ENCODE results near the gene NPRL2.

Gene NPRL2

GRCh38 chr3:50350527-50351322, at the start of gene NPRL2, which contains the start of gene CYB561D2:
NPRL2 (minus strand) TSS chr3:50350775; CDS start chr3:50350652, 123 bp downstream.
CYB561D2 (plus strand) TSS chr3:50350862; CDS start chr3:50351434, 572 bp downstream.
- peak; percentile 99 for DNase-seq (ENCODE audit: low read depth in 1 of 2, low spot score in 1 of 2)

DNA sequence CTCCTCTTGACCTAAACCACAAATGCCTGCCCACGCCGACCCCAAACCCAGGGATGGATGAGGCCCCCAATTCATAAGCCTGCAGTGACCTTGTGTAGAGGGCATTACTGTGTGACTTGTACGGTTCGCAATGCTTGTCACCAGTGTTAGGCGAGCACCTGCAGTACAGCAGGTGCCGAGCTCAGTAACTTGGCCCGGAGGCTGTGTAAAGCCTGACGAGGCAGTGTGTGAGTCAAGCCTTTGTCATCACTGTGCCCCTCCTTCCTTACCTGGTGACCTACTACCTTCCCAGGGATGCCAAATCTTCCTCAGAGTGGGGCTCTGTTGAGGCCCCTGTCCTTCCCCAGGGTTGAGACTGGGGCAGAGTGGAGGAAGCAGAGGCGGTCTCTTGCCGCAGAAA, 45.9 kb upstream of the NPRL2 start:
- no peak for DNase-seq (ENCODE audit: low read depth in 1 of 2, low spot score in 1 of 2)

GRCh38 chr3:50395070-50395860, 44.7 kb upstream of the NPRL2 start:
- DNase-seq (ENCODE audit: low read depth in 1 of 2, low spot score in 1 of 2) = no peak

GRCh38 chr3:50393061-50393460, 42.5 kb upstream of the NPRL2 start:
- DNase-seq (ENCODE audit: low read depth in 1 of 2, low spot score in 1 of 2) = no peak

GRCh38 chr3:50392101-50392715, 41.6 kb upstream of the NPRL2 start:
- no peak for DNase-seq (ENCODE audit: low read depth in 1 of 2, low spot score in 1 of 2)

DNA sequence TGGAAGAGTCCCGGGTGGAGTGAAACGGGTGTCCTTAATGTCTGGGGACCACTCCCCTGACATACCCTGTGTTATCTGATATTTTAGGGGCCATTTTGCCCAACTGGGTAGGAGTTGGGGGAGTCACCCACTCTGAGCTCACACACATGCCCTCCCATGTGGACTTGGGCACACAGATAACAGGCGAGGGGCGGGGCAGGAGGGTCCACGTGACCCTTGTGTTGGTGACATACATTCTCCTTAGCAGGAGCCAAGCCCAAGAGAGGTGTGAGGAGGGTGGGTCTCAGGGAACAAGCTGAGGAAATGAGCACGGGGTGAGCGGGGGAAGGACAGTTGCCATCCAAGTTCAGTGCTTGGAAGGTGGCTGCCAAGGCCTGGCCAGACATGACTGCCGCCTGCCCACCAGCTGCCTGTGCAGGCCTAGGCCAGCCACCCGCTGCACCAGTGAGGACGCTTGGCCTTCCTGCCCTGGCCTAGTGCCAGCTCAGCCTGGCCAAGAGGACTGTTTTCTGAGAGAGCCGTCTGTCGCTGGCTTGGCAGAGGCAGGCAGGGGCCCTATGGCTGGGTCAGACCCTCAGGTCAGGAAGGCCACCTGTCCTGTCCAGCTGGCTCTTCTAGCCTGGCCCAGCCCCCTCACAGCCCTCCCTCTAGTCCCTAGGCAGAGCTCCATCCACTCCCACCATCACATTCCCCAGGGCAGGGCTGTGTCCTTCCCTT, 40.1 kb upstream of the NPRL2 start:
- DNase-seq (ENCODE audit: low read depth in 1 of 2, low spot score in 1 of 2) = no peak

DNA sequence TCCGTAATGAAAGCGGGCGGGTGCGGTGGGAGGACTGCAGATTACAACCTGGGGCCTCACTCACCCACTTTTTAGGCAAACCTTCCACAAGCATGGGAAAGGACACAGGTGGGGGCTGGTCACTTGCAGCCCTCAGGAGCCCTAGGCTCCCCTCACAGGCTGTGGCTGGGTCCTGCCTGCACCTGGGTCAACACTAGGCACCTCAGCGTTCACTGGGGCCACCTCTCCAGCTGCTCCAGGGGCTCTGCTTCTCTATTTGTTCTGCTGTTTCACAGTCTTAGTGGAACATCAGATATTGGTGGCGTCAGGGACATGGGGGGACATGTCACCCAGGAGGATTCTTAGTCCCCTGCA, 38.8 kb upstream of the NPRL2 start:
- DNase-seq (ENCODE audit: low read depth in 1 of 2, low spot score in 1 of 2) = no peak

DNA sequence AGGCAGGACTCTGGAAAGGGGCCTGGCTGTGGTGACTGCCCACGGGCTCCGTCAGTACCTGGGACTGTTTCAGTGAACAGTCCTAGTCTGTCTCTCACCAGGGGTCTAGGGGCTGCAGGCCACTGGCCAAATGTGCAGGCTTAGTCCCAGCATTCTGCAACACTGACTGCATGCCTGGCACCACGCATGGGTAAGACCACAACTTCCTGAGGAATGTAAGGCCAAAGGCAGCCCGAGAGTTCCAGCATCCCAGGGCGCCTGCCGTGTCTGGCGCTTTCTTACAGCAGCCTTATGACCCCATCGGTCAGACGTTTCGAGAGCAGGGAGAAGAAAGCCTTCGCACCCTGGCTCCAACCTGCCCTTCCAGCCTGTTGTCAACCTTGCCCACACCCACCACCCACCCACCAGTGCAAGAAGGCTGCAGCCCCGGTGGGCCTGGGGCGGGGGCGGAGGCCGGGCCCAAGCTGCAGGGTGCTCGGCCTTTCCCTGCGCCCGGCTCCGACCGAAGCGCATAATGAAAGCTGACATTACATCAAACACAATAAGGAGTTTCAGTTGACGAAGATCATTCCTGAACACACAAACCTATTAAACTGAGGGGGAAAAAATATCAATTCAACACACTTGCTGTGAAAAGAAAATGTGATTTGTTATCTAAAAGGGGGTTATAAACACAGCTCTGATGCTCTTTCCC, 38.3 kb upstream of the NPRL2 start:
- no peak for DNase-seq (ENCODE audit: low read depth in 1 of 2, low spot score in 1 of 2)

DNA sequence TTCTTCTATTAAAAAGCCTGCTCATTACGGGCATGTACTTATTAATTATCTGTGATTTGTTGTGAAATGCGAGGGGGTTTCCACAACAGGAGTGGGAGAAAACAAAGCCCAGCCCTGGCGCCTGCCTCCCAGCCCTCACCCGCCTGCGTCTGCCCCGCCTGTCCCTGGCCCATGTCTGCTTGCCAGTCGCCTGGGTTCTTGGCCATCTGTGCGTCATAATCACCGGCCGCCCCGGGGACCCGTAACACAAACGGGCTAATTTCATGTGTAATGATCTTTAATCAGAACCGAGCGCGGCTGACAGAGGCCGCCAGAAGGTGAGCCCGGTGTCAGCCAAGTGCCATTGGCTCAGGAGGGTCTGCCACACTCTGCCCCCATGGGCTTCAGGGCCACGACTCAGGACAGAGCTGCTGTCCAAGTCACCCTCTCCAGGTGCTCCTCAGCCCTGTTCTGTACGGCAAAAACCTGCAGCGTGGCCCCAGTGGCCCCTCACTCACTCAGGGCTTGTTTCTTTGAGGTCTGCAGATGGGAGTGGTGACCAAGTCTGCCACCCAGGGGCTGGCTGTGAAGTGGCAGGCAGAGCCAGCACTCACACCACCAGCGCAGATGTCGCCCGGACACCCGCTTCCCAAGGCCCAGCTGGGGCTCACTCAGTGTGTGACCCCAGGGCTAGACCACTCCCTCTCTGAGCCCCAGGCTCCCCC, 37.6 kb upstream of the NPRL2 start:
- DNase-seq (ENCODE audit: low read depth in 1 of 2, low spot score in 1 of 2) = no peak

GRCh38 chr3:50385754-50386153, 35.2 kb upstream of the NPRL2 start:
- no peak for DNase-seq (ENCODE audit: low read depth in 1 of 2, low spot score in 1 of 2)

- no peak for DNase-seq (ENCODE audit: low read depth in 1 of 2, low spot score in 1 of 2)
Observed at GRCh38 chr3:50383750-50384149, 33.2 kb upstream of the NPRL2 start.

GRCh38 chr3:50382722-50383121, 32.1 kb upstream of the NPRL2 start:
- DNase-seq (ENCODE audit: low read depth in 1 of 2, low spot score in 1 of 2) = no peak

GRCh38 chr3:50381383-50381782, 30.8 kb upstream of the NPRL2 start:
- no peak for DNase-seq (ENCODE audit: low read depth in 1 of 2, low spot score in 1 of 2)

GRCh38 chr3:50380405-50381085, 30.0 kb upstream of the NPRL2 start:
- DNase-seq (ENCODE audit: low read depth in 1 of 2, low spot score in 1 of 2) = no peak

GRCh38 chr3:50378757-50379156, 28.2 kb upstream of the NPRL2 start:
- no peak for DNase-seq (ENCODE audit: low read depth in 1 of 2, low spot score in 1 of 2)

DNA sequence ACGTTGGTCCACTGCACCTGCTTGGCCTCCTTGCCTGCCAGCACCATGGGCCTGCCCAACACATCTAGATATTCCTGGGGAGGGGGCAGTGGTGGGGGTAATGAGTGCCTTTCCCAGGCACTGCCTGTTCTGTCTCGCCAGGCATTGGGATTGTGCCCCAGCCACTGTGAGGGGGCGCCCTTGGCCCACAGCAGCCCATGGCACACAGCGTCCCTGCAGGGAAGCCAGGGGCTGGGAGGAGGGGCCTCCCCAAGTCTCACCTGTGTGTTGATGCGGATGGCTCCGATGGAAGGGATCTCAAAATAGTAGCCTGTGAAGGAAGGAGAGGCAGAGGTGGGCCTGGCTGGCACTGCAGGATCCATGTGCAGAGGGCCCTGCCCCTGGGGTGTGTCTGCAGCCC, 27.4 kb upstream of the NPRL2 start:
- DNase-seq (ENCODE audit: low read depth in 1 of 2, low spot score in 1 of 2) = no peak

DNA sequence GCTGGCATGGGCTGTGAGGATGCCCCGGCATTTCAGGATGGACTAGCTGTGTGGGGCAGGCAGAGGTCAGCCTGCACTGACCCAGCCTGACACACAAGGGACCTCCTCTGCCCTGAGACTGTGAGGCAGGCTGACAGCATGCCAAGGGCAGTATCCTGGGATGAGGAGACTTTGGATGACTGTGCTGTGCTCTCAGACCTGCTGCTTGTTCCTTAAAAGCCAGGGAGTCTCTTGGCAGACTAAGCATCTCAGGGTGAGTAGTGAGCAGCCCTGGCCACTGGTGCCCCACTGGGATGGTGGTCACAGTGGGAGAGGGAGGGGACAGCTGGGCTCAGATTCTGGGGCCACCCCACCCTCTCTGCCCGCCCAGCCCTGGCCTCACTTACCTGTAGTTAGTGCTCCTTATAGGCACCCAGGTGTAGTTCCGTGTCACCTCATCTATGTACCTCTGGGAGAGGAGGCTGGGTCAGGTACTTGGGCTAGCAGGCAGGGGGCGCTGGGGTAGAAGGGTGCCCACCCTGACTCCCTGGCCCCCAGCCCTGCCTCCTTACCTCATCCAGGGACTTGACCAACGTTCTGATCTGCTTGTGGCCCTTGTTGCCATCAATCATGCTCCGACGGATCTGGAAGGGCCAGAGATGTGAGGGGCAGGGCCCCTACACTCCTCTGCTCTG, 24.8 kb upstream of the NPRL2 start:
- no peak for DNase-seq (ENCODE audit: low read depth in 1 of 2, low spot score in 1 of 2)

DNA sequence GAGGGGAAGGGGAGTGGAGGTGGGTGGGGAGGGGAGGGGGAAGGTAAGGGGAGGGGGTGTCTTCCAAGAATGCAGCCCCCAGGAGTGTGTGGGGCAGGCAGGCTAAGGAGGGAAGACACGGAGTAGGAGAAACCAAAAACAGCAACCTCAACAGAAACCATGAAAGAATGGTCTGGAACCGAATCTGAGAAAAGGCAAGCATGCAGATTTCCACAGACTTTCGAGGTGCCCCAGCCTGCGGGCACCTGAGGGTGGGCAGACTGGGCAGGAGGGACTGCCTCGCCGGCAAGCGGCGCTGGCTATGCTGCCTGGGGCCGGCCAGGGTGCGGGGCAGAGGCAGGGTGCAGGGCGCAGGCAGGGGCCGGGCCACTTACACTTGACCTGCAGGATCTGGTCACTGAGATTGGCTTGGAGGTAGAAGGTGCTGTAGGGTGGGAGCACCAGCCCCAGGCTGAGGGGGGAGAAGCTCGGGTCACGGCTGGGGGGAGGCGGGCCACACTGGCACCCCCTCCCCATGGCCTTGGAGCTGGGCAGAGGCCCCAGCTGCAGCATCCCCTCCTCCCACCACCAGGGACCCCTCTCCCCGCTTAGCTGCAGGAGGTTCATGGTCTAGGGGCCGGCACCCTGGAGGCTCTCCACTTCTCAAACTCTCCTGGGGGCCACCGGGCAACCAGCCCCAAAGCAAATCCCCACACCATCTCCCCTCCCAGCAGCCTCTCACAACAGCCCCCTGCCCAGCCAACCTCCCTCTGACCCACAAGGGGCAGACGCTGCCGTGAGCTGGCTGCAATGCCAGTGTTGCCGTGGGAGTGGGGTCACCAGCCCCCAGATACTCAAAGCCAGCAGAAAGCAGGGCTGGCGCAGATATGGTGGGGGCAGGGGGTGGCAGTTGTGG, 24.0 kb upstream of the NPRL2 start:
- DNase-seq (ENCODE audit: low read depth in 1 of 2, low spot score in 1 of 2) = no peak

Measured in stimulated activated CD4-positive, alpha-beta T cell treated with anti-CD3 and anti-CD28 coated beads, Interleukin-15, amount 100 ng/mL, for 1 hour (primary cell).